ENCODE data around the gene MCEE. TPM values are rescaled to one million over a fixed set of nuclear protein-coding genes. Genes with fewer than 3 reads are reported as not detected.
A peak's percentile ranks its signal among the peaks of the same experiment; 100 is the strongest.
"Not testable (repeated sequence)": the region's sequence is repeated elsewhere in the genome, so short reads cannot be mapped to it uniquely, and the experiment has no call there.

Gene MCEE
- 20.2 and 28.6 TPM in 2 replicates for total RNA-seq (2014; rRNA removed; shearing (Covaris generic))

GRCh38 chr2:71130152-71130904 lies at the start of gene MCEE, which contains the start of gene MPHOSPH10:
TSS of gene MCEE (minus strand) at chr2:71130229. CDS start at chr2:71130219, 10 bp downstream.
TSS of gene MPHOSPH10 (plus strand) at chr2:71130634. CDS start at chr2:71130666, 32 bp downstream.
- peak; percentile 91 for DNase-seq (ENCODE audit: low read depth)

DNA sequence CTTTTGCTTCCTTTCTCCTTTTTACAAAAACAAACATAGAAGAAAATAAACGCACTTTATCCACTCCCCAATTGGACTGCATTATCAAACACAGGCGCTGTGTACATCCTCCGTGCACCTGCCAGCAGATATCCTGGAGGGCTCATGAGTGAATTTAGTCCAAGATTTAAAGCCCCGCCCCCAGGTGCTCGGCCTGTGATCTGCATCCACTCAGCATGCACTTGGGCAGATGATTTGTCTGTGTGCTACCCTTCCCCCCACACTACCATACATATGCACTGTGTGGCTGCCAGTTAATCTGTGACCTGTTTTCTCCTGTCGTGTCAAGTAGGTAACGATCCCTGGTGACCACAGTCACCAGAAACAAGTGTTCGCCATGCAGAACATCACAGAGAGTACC lies 48.8 kb upstream of the MCEE start:
- DNase-seq (ENCODE audit: low read depth) = not testable (repeated sequence)

- no peak for DNase-seq (ENCODE audit: low read depth)
Measured at GRCh38 chr2:71174207-71174606, 44.2 kb upstream of the MCEE start.

GRCh38 chr2:71173096-71173495 lies 43.1 kb upstream of the MCEE start:
- DNase-seq (ENCODE audit: low read depth) = no peak

- DNase-seq (ENCODE audit: low read depth) = no peak
Measured at GRCh38 chr2:71166812-71167211, 36.8 kb upstream of the MCEE start.

GRCh38 chr2:71157124-71157793 lies 27.2 kb upstream of the MCEE start:
- DNase-seq (ENCODE audit: low read depth) = peak; percentile 26

DNA sequence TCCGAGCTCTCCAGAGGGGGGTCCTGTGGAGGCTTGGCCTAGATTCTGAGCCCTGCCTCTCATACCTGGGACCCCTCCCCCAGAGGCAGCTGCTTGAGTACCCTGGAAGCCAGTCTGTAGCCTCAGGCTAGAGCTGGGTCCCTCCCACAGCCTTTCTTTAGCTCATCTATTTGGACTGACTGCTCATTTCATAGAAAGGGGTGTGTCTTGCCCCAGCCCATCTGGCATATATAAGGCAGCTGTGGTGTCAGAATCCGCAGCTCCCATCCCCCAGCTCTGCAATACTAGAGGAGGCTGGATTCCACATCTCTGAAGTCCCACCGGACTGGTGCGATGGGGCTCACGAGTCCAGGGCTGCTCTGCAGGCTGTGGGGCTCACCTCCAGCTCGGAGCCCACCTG lies 26.5 kb upstream of the MCEE start:
- peak; percentile 37 for DNase-seq (ENCODE audit: low read depth)

DNA sequence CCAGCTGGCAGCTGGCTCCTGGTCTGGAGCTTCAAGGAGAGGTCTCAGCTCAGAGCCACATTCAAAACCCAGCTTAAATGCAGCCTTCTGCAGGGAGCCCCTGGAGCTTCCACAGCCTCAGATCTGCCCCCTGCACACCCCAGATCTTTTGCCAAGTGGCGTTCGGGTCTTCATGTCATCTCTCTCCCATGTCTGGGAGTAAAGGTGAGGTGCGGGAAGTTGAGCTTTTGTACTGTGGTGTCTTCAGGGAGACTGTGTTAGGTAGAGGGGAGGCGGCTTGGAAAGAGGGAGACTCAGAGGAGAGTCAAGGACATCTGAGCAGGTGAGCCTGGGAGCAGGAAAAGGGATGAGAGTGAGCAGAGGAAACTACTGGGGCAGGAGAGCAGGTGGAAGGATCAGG lies 25.8 kb upstream of the MCEE start:
- DNase-seq (ENCODE audit: low read depth) = no peak

GRCh38 chr2:71154798-71155197 lies 24.8 kb upstream of the MCEE start:
- peak; percentile 48 for DNase-seq (ENCODE audit: low read depth)

DNA sequence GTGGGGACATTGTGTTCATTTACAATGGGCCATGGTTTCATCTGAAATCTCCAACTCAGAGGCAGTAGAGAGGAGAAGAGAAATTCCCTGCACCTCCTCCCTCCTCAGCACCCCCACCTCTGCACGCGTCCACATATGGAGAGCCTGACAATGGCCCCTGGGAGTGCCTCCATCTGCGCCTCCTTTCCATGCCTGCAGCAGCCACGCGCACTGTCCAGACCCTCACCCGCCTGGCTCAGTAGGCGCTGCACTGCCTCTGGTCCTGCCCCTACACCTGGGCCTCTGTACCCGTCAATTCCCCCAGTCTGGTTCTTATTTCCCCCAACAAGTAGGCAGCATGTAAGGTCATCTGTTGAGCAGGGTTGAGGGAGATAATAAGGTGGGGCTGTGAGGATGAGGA lies 24.2 kb upstream of the MCEE start:
- DNase-seq (ENCODE audit: low read depth) = no peak

DNA sequence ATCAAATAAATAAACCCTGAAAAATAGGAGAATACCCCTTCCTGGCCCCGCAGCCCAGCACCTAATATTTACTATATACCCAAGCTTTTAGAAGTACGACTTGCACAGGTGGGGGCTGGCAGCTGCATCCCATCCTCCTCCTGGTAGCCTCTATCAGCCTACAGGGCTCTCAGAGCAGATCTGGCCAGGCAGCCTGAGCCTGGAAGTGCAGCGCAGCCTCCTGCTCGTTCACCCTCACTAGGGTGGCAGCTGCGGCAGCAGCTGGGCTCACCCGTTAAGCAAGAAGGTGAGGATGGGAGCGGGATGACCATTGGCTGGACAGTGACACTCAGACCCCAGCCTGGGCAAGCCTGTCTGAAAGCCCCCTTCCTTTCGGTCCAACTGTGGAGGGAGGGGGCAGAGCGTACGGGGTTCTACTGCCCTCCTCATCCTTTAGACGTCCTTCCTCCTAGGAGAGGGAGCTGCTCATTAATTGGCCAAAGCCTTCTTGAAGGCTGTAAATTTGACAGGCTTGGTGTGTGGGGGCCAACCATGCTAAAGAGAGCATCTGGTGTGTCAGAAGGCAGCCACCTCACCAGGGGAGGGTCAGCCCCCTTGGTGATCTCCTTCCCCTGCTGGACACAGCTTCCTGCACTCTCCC lies 23.7 kb upstream of the MCEE start:
- no peak for DNase-seq (ENCODE audit: low read depth)

DNA sequence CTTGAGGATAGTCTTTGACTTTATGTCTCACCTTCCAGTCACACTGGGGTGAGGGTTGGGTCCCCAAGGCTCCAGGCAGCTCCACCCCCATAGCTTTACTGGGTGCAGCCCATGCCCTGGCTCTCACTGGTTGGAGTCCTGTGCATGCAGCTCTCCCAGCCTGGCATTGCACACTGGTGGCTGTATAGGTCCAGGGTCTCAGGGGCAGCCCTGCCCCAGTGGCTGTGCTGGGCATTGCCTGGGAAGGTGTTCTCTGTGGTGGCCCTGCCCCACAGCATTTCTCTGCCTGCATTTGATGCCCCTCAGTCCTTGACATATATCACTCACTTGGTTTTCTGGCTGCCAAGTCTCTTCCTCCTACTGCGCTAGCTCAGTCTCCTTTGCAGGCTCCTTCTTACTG lies 21.6 kb upstream of the MCEE start:
- DNase-seq (ENCODE audit: low read depth) = no peak

GRCh38 chr2:71150082-71150816 lies 20.2 kb upstream of the MCEE start:
- DNase-seq (ENCODE audit: low read depth) = no peak

GRCh38 chr2:71148506-71149063 lies 18.6 kb upstream of the MCEE start:
- DNase-seq (ENCODE audit: low read depth) = no peak

- DNase-seq (ENCODE audit: low read depth) = no peak
Measured at GRCh38 chr2:71143782-71144181, 13.8 kb upstream of the MCEE start.

GRCh38 chr2:71136174-71136573 lies 6.1 kb upstream of the MCEE start:
- DNase-seq (ENCODE audit: low read depth) = no peak

GRCh38 chr2:71133603-71134002 lies 3.6 kb upstream of the MCEE start:
- no peak for DNase-seq (ENCODE audit: low read depth)

DNA sequence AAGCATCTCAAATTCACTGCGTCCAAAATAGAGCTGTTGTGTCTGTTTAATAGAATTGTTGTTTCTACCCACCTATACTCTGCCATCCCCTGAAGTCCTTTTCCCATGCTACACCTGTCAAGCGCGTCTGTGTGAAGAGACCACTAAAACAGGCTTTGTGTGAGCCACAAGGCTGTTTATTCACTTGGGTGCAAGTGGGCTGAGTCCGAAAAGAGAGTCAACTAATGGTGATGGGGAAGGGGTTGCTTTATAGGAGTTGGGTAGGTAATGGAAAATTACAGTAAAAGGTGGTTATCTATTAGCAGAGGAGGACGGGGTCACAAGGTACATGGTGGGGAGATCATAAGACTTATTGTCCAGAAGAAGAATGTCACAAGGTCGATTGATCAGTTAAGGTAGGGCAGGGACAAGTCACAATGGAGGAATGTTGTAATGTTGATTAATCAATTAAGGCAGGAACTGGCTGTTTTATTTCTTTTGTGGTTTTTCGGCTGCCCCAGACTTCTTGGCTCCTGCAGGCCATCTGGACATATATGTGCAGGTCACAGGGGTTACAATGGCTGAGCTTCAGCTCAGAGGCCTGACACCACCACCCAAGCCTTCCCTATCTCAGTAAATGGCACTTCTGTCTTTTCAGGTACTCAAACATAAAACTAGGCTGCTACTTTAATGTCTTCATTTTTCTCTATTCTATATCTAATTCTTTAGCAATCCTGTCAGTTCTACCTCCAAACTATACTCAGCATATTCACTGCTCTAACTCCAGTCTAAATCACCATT lies 1.5 kb upstream of the MCEE start:
- DNase-seq (ENCODE audit: low read depth) = not testable (repeated sequence)

DNA sequence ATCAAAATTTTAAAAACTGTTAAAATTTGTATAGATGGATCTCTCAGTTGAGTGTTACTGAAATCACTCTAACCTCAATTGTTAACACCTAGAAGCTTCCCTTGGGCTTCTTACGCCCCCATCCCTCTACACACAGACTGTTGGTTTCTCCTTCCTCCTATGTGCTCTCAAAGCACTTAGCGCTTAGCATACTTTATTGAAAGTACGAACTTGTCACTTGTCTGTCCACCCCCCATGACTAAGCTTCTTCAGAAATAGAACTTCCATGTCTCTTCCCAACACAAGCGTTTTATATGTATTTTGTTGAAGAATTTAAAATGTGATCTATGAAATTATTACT lies 846 bp upstream of the MCEE start:
- DNase-seq (ENCODE audit: low read depth) = peak; percentile 10

DNA sequence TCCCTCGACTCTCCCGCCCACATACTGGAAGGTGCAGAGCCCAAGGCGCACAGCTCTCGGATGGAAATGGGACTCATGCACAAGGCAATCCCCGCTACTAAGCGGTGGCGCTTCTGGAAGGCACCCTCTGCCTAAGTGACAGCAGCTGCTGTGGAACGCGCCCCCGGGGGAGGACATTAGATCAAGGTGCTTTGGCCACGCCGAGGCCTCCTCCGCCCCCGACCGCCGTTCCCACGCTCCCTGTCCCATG lies 202 bp downstream of the MCEE start:
- no peak for DNase-seq (ENCODE audit: low read depth)

Data from RPMI7951 (cell line).